Ishikawa (cell line): ENCODE measurements around the gene EPB41L5.

Source experiments
- CEBPB ChIP-seq: IDR thresholded peaks from 2 replicates; pipeline ENCODE4 v1.6.1; 2012
- EGR1 ChIP-seq: IDR thresholded peaks from 2 replicates; pipeline ENCODE4 v1.6.1; 2012
- EP300 ChIP-seq: IDR thresholded peaks from 2 replicates; pipeline ENCODE4 v1.6.1; 2012; ENCODE audit warnings: borderline replicate concordance
- NFIC ChIP-seq: IDR thresholded peaks from 2 replicates; pipeline ENCODE4 v1.6.1; 2012
- RAD21 ChIP-seq: IDR thresholded peaks from 2 replicates; pipeline ENCODE4 v1.6.1; 2012; ENCODE audit warnings: low read depth
- TF ChIP-seq, protein P1 (sequence below): IDR thresholded peaks from 2 replicates; pipeline ENCODE4 v1.6.1; 2012; ENCODE audit warnings: low read depth, mild to moderate bottlenecking
- TF ChIP-seq, protein P2 (sequence below): IDR thresholded peaks from 2 replicates; pipeline ENCODE4 v1.6.1; 2012

DNA sequence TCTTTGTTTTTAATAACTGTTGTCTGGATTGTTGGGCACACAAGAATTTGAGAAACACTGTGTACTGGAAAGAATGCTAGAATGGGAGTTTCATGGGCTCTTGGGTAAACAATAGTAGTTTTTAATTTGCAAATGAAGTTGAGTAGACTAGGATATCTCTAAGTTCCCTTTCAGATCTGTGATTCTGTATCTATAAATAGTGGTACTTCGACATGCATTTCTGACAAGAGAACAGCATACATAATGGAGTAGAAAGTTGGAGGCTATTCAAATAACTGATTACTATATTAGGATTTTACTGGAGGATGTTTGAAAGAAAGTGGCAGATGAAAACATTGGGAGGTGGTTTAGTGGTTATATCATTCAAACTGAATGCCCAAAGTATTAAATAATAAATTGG is 29.5 kb downstream of the EPB41L5 start:
- TF ChIP-seq RAD21 (no peak), CEBPB (no peak), EGR1 (no peak), EP300 (no peak), NFIC (no peak)
- TF ChIP-seq, protein P1, sequence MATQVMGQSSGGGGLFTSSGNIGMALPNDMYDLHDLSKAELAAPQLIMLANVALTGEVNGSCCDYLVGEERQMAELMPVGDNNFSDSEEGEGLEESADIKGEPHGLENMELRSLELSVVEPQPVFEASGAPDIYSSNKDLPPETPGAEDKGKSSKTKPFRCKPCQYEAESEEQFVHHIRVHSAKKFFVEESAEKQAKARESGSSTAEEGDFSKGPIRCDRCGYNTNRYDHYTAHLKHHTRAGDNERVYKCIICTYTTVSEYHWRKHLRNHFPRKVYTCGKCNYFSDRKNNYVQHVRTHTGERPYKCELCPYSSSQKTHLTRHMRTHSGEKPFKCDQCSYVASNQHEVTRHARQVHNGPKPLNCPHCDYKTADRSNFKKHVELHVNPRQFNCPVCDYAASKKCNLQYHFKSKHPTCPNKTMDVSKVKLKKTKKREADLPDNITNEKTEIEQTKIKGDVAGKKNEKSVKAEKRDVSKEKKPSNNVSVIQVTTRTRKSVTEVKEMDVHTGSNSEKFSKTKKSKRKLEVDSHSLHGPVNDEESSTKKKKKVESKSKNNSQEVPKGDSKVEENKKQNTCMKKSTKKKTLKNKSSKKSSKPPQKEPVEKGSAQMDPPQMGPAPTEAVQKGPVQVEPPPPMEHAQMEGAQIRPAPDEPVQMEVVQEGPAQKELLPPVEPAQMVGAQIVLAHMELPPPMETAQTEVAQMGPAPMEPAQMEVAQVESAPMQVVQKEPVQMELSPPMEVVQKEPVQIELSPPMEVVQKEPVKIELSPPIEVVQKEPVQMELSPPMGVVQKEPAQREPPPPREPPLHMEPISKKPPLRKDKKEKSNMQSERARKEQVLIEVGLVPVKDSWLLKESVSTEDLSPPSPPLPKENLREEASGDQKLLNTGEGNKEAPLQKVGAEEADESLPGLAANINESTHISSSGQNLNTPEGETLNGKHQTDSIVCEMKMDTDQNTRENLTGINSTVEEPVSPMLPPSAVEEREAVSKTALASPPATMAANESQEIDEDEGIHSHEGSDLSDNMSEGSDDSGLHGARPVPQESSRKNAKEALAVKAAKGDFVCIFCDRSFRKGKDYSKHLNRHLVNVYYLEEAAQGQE = no peak
- TF ChIP-seq, protein P2, sequence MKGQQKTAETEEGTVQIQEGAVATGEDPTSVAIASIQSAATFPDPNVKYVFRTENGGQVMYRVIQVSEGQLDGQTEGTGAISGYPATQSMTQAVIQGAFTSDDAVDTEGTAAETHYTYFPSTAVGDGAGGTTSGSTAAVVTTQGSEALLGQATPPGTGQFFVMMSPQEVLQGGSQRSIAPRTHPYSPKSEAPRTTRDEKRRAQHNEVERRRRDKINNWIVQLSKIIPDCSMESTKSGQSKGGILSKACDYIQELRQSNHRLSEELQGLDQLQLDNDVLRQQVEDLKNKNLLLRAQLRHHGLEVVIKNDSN = no peak
